C4-2B (cell line): ENCODE data around the gene PRKCD.

Experiments
- H3K27ac ChIP-seq: fragments of 450-650 bp; 2 replicates; pipeline ENCODE4 v1.5.1; 2017
- ZFX ChIP-seq: fragments of 450-650 bp; IDR thresholded peaks from 2 replicates; pipeline ENCODE4 v1.6.1; 2017
- TF ChIP-seq, protein P1 (sequence below): fragments of 450-650 bp; conservative IDR thresholded peaks from 2 replicates; pipeline ENCODE4 v1.5.1; 2017; ENCODE audit warnings: mild to moderate bottlenecking

The PRKCD gene

DNA sequence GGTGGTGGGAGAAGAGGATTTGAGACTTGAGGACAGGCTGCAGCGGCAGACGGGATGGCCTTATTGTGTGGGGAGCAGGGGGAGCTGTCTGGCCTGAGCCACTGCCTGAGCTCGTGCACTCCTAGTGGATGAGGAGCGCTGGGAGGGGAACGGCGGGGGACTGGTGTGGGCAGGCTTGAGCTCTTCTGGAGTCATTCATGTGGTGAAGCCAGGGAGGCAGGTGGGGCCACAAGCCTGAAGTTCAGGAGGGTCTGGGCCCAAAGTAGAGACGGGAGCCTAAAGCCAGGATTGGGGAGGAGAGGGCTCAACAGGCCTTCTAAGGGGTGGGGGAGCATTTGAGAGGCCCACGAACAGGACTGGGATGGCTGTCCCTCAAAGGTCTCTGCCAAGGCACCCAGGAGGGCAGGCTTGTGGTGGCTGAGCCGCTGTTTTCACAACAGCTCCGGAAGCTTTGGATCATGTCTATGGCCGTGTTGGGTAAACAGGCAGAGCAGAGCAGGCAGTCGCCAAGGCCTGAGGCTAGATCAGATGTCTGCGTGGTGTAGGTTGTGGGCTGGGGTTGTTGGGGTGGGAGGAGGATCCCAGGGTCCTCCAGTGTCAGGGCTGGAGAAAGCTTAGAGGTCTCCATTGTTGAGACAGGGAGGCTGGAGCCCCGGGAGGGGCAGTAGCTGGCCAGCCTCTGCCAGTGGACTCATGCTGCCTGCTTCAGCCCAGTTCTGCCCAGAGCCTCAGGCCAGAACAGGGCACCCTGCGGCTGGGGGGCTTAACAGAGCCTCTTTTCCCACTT, 8.2 kb downstream of the PRKCD start:
- TF ChIP-seq, protein P1, sequence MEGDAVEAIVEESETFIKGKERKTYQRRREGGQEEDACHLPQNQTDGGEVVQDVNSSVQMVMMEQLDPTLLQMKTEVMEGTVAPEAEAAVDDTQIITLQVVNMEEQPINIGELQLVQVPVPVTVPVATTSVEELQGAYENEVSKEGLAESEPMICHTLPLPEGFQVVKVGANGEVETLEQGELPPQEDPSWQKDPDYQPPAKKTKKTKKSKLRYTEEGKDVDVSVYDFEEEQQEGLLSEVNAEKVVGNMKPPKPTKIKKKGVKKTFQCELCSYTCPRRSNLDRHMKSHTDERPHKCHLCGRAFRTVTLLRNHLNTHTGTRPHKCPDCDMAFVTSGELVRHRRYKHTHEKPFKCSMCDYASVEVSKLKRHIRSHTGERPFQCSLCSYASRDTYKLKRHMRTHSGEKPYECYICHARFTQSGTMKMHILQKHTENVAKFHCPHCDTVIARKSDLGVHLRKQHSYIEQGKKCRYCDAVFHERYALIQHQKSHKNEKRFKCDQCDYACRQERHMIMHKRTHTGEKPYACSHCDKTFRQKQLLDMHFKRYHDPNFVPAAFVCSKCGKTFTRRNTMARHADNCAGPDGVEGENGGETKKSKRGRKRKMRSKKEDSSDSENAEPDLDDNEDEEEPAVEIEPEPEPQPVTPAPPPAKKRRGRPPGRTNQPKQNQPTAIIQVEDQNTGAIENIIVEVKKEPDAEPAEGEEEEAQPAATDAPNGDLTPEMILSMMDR: no peak
- TF ChIP-seq ZFX: no peak
- no peak overlapping the region for H3K27ac ChIP-seq

DNA sequence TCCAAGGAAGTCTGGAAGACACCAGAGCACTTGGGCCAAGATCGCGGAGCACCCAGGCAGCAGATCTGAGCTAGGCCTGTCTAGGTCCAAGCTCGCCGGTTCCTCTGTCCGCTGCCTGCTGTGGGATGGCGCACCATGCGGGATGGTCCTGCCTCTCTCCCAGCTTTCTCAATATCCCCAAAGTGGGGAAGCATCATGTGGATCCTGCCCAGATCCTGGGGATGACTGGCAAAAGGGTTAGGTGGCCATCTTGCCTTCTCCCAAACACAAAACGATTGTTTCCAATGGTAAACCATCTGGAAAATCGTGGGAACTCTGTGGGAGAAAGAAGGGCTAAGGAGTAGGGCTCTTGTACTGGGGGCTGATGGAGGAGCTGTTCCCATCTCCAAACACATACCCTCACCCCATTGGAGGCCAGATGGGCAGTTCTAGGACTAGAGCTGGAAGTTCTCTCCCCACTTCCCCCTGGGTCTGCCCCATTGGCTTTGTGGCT, 8.9 kb downstream of the PRKCD start:
- H3K27ac ChIP-seq: no peak overlapping the region
- no peak for TF ChIP-seq ZFX
- TF ChIP-seq, protein P1: no peak

DNA sequence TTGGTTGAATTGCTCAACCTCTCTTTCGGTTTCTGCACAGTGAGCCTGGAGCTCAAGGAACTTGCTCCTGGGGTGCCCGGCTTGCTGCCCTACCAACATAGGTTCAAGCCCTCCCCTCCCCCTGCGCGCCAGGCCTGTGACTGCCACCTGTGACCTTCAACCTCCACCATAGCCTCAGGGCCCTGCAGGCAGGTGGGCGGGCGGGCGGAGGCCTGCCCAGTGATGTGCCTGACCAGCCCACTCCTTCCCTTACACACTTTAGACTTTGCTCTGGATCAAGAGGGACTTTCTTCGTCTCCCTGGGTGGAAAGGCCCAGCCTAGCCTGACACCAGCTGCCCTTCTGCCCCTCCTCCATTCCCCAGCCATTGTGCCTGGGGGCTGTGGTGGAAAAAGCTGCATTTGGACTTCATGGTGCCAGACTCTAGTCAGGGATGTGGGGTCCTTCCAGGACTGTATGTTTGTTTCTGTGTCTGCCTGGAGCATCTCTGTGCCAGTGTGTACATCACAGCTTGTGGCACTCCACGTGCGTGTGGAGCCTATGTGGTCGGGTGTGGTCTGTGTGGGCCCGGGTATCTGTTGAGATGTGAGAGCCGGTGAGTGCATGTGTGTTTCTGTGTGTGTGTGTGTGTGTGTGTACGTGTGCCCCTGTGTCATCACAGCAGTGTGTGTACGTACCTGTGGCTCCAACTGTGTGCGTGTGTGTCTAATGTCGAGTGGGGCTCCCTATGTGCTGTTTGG, 9.5 kb downstream of the PRKCD start:
- TF ChIP-seq, protein P1: no peak
- TF ChIP-seq ZFX: no peak
- H3K27ac ChIP-seq: no peak overlapping the region

DNA sequence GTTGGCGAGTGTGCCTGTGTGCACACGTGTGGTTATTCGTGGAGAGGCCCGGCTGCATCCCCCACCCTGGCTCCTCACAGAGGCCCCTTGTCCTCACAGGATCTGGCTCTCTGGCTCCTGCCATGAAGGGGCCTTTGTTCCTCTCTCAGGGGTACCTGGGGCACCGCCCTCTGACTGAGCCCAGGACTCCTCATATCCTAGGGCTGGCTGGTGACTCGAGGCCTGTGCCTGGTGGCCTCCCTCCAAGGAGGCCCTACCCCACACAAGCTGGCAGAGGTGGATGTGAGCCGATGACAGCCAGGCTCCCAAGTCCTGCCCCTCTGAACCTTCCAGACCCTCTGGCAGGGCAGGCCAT, 10.0 kb downstream of the PRKCD start:
- TF ChIP-seq ZFX: no peak
- TF ChIP-seq, protein P1: no peak
- no peak overlapping the region for H3K27ac ChIP-seq

DNA sequence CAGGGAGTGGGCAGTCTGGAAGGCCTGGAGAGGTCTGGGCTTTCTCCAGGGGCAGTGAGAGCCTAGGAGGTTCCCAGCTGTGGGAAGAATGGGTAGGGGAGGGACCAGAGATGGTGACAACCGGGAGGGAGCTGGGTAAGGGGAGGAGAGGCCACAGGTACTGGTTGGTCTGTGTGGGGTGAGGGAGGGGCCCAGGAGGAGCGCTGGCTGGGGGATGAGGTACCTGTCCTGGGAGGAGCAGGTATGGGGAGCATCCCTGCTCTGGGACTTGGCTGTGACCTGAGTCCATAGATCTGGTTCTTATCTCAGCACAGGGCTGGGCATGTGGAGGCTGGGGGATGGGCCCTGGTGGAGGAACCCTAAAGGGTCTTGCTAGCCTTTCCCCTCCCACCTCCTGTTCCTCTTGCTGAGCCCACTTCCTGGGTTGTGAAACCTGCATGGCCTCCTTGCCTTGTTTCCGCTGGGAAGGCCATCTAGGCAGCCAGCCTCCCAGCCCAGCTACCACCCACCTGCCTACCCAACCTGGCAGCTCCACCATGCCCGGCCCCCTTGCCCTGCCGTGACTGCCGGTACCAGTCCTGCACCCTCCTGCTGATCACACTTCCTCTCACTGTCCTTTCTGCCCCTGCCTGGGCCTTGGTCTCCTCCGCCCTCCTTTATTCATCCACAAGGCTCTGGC, 11.0 kb downstream of the PRKCD start:
- H3K27ac ChIP-seq: no peak overlapping the region
- TF ChIP-seq, protein P1: no peak
- no peak for TF ChIP-seq ZFX

DNA sequence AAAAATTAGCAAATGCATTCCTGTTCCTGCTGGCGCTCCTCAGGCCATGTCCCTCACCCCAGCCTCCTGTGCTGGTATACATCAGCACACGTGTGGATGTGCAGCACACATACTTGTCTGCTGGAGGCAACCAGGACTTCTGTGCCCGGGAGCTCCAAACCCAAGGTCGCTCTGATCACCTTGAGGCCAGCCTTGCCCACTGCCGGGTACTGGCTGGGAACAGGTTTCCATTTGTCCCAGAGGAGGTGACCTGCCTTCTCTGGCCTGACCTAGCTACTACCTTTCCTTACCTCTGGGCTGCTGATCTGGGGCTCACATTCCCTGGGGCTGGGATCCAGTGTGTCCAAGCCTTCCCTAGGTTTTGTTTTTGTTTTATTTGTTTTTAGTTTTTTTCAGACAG, 12.1 kb downstream of the PRKCD start:
- TF ChIP-seq ZFX: no peak
- TF ChIP-seq, protein P1: no peak
- H3K27ac ChIP-seq: no peak overlapping the region
